H1 (cell line): Measurements from ENCODE around the gene B3GLCT. TPM values are rescaled to one million over a fixed set of nuclear protein-coding genes. Genes with fewer than 3 reads are reported as not detected.

Experiments used
- ATF2 ChIP-seq: IDR thresholded peaks from 2 replicates; pipeline ENCODE4 v1.6.1; 2012; ENCODE audit warnings: low read length, inconsistent platforms
- ZNF274 ChIP-seq: IDR thresholded peaks from 2 replicates; pipeline ENCODE4 v1.7.0; 2012; ENCODE audit warnings: low read length, borderline replicate concordance; ENCODE audit errors: extremely low read depth
- polyA plus RNA-seq, 7 experiments: library from polyadenylated mRNA; depleted of rRNA in 3 of 7; stranded (reverse) in 5 of 7; unstranded in 2 of 7; fragments of >200 nt in 5 of 7; fragments of 200-250 nt in 2 of 7; gene quantifications; 1 replicate in 5 of 7; 2 replicates in 1 of 7; 4 replicates in 1 of 7; pipeline versions ENCODE4 v1.2.1 to v1.2.3, GENCODE V29; 2011 to 2013; ENCODE audit warnings: missing spikeins in 2 of 7, mixed read lengths in 2 of 7
- total RNA-seq: library from RNA; stranded (reverse); fragmentation: NEBNext Ultra II Directional; extraction: Animal tissue kit (Norgen Biotek cat#: 25700); gene quantifications from 2 replicates; pipeline ENCODE4 v1.2.1, GENCODE V29; 2021

B3GLCT gene
- total and polyA plus RNA-seq, 2 of the 8 experiments (the other 6 are each of a cell fraction or from before 2014, with no cell fraction given) = 1.5 to 4.1 TPM

DNA sequence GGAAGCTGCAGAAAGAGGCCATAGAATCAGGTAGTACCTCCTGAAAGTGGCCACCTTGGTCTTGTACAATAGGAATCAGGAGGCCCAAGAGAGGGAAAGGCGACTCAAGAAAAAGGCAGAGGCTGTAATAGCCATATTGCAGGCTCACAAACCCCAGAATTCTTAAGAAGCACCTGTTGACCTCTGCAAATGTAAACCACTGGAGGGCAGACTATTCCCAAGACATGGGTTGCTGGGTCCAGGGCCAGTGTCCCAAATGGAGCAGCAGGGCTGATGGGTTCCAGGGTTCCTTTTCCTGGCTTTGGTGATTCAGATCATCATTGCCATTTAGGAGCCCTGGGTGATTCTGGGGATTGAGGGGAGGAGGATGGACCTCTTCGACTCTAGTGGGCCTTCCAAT is 167.6 kb downstream of the B3GLCT start (continued):
- TF ChIP-seq ATF2 (no peak), ZNF274 (no peak)
